Measurements from ENCODE around the gene NACA2. TPM values are rescaled to one million over a fixed set of nuclear protein-coding genes. Genes with fewer than 3 reads are reported as not detected.

NACA2 gene
- total and polyA plus RNA-seq, 2 of the 4 experiments (the other 2 are of a cell fraction): not detected

DNA sequence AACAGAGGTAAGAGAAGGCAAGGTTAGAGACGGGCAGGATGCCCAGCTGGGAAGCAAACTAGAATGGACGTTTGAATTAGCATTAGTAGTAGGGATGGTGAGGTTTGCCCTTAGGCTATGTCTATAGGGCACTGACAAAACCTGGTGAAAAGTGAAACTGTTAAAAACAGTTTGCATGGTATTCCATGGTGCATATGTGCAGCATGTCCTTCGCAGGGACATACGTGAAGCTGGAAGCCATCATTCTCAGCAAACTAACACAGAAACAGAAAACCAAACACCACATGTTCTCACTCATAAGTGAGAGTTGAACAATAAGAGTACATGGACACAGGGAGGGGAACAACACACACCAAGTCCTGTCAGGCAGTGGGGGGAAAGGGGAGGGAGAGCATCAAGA lies 25.8 kb downstream of the NACA2 start:
- Histone ChIP-seq H2BK5ac (ENCODE audit: low read depth, low read length, poor library complexity, severe bottlenecking) (no peak overlapping the region), H2AK5ac (ENCODE audit: low read depth, low read length) (no peak overlapping the region), H3K4me2 (ENCODE audit: low read depth, low read length) (no peak overlapping the region), H3K9me3 (ENCODE audit: control insufficient read depth, insufficient read depth, low read length) (no peaks in the 10 kb centered on the region), H3K9ac (ENCODE audit: low read depth, low read length) (no peak overlapping the region), H2BK120ac (ENCODE audit: low read depth, low read length) (no peak overlapping the region), H3K79me1 (ENCODE audit: low read depth in 1 of 2, low read length in 2 of 2) (no peaks in the 10 kb centered on the region), H3K27ac (ENCODE audit: insufficient read depth, low read length) (no peak overlapping the region), H3K27me3 (ENCODE audit: control insufficient read depth, insufficient read depth, low read length) (peaks cover 3% of the 10 kb centered on the region), H3K4ac (ENCODE audit: low read depth, low read length) (no peak overlapping the region), H3K4me3 (ENCODE audit: insufficient read depth, low read depth, low read length) (no peak overlapping the region), H4K91ac (ENCODE audit: insufficient read depth, low read depth, low read length) (no peak overlapping the region), H3K23ac (ENCODE audit: low read depth, low read length) (no peak overlapping the region), H3K36me3 (ENCODE audit: control insufficient read depth, insufficient read depth, low read length) (no peaks in the 10 kb centered on the region), H4K5ac (ENCODE audit: low read depth, low read length) (no peak overlapping the region), H3K18ac (ENCODE audit: low read depth, low read length) (no peak overlapping the region), H4K8ac (ENCODE audit: low read depth in 2 of 2, low read length in 2 of 2) (no peak overlapping the region), H3K14ac (replicated peaks; ENCODE audit: low read depth, low read length) (no peak overlapping the region), H3K4me1 (ENCODE audit: control insufficient read depth, insufficient read depth, low read length) (no peaks in the 10 kb centered on the region), H2AK9ac (replicated peaks; ENCODE audit: low read depth, low read length, poor library complexity) (no peak overlapping the region), H2BK20ac (ENCODE audit: low read depth, low read length) (no peak overlapping the region), H2AFZ (replicated peaks; ENCODE audit: low read length, poor library complexity) (no peak overlapping the region), H3K56ac (ENCODE audit: extremely low read depth, insufficient read depth, low read length) (no peak overlapping the region), H2BK15ac (ENCODE audit: low read depth, low read length) (no peak overlapping the region), H4K20me1 (ENCODE audit: insufficient read depth, low read length) (no peaks in the 10 kb centered on the region), H3K9me1 (ENCODE audit: insufficient read depth, low read length) (no peaks in the 10 kb centered on the region)
- in situ Hi-C loops (cut with MboI; ENCODE audit: low sequenced_read_pairs) (no loop called here), intact Hi-C loops (cut with micrococcal nuclease) (no loop called here), dilution Hi-C loops (cut with HindIII; ENCODE audit: low sequenced_read_pairs, unreplicated experiment) (no loop called here)
- ChIA-PET POLR2A (ENCODE audit: unreplicated experiment) (no interaction called here), CTCF (no interaction called here)
- ATAC-seq (ENCODE audit: low read depth): no peak
- WGBS, 2 experiments (ENCODE audit: extremely low coverage in 2 of 2, insufficient read length in 1 of 2): 58% methylated on average over 2 of the region's 4 CpGs; no CpG with 5 or more reads in 1 of the 2 experiments
- TF ChIP-seq MAFK (IDR thresholded peaks at IDR 0.05; ENCODE audit: low read depth, low read length) (no peak), BHLHE40 (IDR thresholded peaks at IDR 0.05; ENCODE audit: low read depth, low read length) (no peak), FOS (IDR thresholded peaks at IDR 0.05; ENCODE audit: low read depth, low read length) (no peak)
- TF ChIP-seq, protein P1, sequence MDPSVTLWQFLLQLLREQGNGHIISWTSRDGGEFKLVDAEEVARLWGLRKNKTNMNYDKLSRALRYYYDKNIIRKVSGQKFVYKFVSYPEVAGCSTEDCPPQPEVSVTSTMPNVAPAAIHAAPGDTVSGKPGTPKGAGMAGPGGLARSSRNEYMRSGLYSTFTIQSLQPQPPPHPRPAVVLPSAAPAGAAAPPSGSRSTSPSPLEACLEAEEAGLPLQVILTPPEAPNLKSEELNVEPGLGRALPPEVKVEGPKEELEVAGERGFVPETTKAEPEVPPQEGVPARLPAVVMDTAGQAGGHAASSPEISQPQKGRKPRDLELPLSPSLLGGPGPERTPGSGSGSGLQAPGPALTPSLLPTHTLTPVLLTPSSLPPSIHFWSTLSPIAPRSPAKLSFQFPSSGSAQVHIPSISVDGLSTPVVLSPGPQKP (IDR thresholded peaks at IDR 0.05; ENCODE audit: borderline replicate concordance, low read depth, low read length): no peak
- TF ChIP-seq, protein P2, sequence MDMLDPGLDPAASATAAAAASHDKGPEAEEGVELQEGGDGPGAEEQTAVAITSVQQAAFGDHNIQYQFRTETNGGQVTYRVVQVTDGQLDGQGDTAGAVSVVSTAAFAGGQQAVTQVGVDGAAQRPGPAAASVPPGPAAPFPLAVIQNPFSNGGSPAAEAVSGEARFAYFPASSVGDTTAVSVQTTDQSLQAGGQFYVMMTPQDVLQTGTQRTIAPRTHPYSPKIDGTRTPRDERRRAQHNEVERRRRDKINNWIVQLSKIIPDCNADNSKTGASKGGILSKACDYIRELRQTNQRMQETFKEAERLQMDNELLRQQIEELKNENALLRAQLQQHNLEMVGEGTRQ (IDR thresholded peaks at IDR 0.05; ENCODE audit: low read depth, low read length): no peak
- no peak for DNase-seq
- BruUV-seq (replicated peaks): no TSS peak

Data from IMR-90 (cell line).